Karpas-422 (cell line): ENCODE results near the gene MUC5AC. TPM values are rescaled to one million over a fixed set of nuclear protein-coding genes. Genes with fewer than 3 reads are reported as not detected.
"Not testable (repeated sequence)": the region's sequence is repeated elsewhere in the genome, so short reads cannot be mapped to it uniquely, and the experiment has no call there.

Source experiments
- DNase-seq: peaks from one replicate; pipeline ENCODE4 v3.0.0-alpha.2; 2015
- H2AFZ ChIP-seq: fragments of 200-600 bp; sonication (generic); 2 replicates; pipeline ENCODE4 v1.6.1; 2014; ENCODE audit warnings: antibody characterized with exemption, low read length, mixed read lengths
- H3K27ac ChIP-seq: fragments of 200-600 bp; sonication (generic); 2 replicates; pipeline ENCODE4 v1.5.1; 2014; ENCODE audit warnings: mild to moderate bottlenecking, low read length, moderate library complexity
- H3K27me3 ChIP-seq: fragments of 200-600 bp; sonication (generic); 2 replicates; pipeline ENCODE4 v1.6.1; 2014; ENCODE audit warnings: low read length, mixed read lengths
- H3K36me3 ChIP-seq: fragments of 200-600 bp; sonication (generic); 2 replicates; pipeline ENCODE4 v1.6.1; 2014; ENCODE audit warnings: low read length, mixed read lengths; ENCODE audit not compliant: insufficient read depth
- H3K4me1 ChIP-seq: fragments of 200-600 bp; sonication (generic); 2 replicates; pipeline ENCODE4 v1.6.1; 2014; ENCODE audit warnings: mild to moderate bottlenecking, low read length, mixed read lengths
- H3K4me2 ChIP-seq: fragments of 200-600 bp; sonication (generic); 2 replicates; pipeline ENCODE4 v1.6.1; 2014; ENCODE audit warnings: low read length, low read depth, mild to moderate bottlenecking; ENCODE audit not compliant: poor library complexity, severe bottlenecking
- H3K4me3 ChIP-seq: fragments of 200-600 bp; sonication (generic); 2 replicates; pipeline ENCODE4 v1.5.1; 2014; ENCODE audit warnings: mild to moderate bottlenecking, antibody characterized with exemption, low read length, mixed read lengths
- H3K79me2 ChIP-seq: fragments of 200-600 bp; sonication (generic); 2 replicates; pipeline ENCODE4 v1.6.1; 2014; ENCODE audit warnings: mild to moderate bottlenecking, low read length, mixed read lengths
- H3K9ac ChIP-seq: fragments of 200-600 bp; sonication (generic); 2 replicates; pipeline ENCODE4 v1.6.0; 2014; ENCODE audit warnings: low read length
- H3K9me2 ChIP-seq: fragments of 200-600 bp; sonication (generic), shearing (Covaris generic); replicated peaks from 2 replicates; pipeline ENCODE4 v1.6.0; 2014; ENCODE audit warnings: mild to moderate bottlenecking, low read length, moderate library complexity; ENCODE audit not compliant: insufficient read depth
- H3K9me3 ChIP-seq: fragments of 300-700, 200-600 bp; sonication (generic); 2 replicates; pipeline ENCODE4 v1.6.1; 2014; ENCODE audit warnings: low read length, mixed read lengths
- H4K20me1 ChIP-seq: fragments of 200-600 bp; sonication (generic); 2 replicates; pipeline ENCODE4 v1.6.1; 2014; ENCODE audit warnings: mild to moderate bottlenecking, antibody characterized with exemption, low read length, low read depth; ENCODE audit not compliant: insufficient read depth
- total RNA-seq: library from RNA; depleted of rRNA; stranded (reverse); fragments of >200 nt; shearing (Covaris generic); gene quantifications from 2 replicates; pipeline ENCODE4 v1.2.3, GENCODE V29; 2014; ENCODE audit warnings: low replicate concordance; rRNA removed

The MUC5AC gene
- total RNA-seq, 1 experiment from 2014 or later, result not detected

GRCh38 chr11:1245717-1246116 is 88.0 kb downstream of the MUC5AC start:
- not testable (repeated sequence) for H3K4me1 ChIP-seq, H3K4me3 ChIP-seq, H3K36me3 ChIP-seq, H3K9me2 ChIP-seq, H3K79me2 ChIP-seq, H3K4me2 ChIP-seq, DNase-seq, H3K27me3 ChIP-seq, H2AFZ ChIP-seq, H3K9me3 ChIP-seq, H4K20me1 ChIP-seq, H3K27ac ChIP-seq, H3K9ac ChIP-seq

- not testable (repeated sequence) for H3K27ac ChIP-seq, H3K36me3 ChIP-seq, H3K79me2 ChIP-seq, DNase-seq, H3K9me3 ChIP-seq, H3K27me3 ChIP-seq, H3K9ac ChIP-seq, H3K4me2 ChIP-seq, H2AFZ ChIP-seq, H3K4me1 ChIP-seq, H3K4me3 ChIP-seq, H4K20me1 ChIP-seq, H3K9me2 ChIP-seq
Measured at GRCh38 chr11:1246301-1246700, 88.5 kb downstream of the MUC5AC start.

GRCh38 chr11:1247026-1247425 is 89.3 kb downstream of the MUC5AC start:
- not testable (repeated sequence) for H3K4me1 ChIP-seq, H3K36me3 ChIP-seq, H3K79me2 ChIP-seq, H3K4me2 ChIP-seq, H4K20me1 ChIP-seq, H2AFZ ChIP-seq, H3K4me3 ChIP-seq, H3K9ac ChIP-seq, DNase-seq, H3K27ac ChIP-seq, H3K27me3 ChIP-seq, H3K9me3 ChIP-seq, H3K9me2 ChIP-seq

GRCh38 chr11:1248951-1249350 is 91.2 kb downstream of the MUC5AC start:
- not testable (repeated sequence) for DNase-seq, H3K4me1 ChIP-seq, H3K27me3 ChIP-seq

GRCh38 chr11:1250411-1250810 is 92.7 kb downstream of the MUC5AC start:
- H3K4me3 ChIP-seq, H3K27ac ChIP-seq, H3K36me3 ChIP-seq, H3K9me2 ChIP-seq, DNase-seq, H3K9me3 ChIP-seq, H2AFZ ChIP-seq, H4K20me1 ChIP-seq, H3K79me2 ChIP-seq, H3K4me1 ChIP-seq, H3K4me2 ChIP-seq, H3K27me3 ChIP-seq, H3K9ac ChIP-seq: not testable (repeated sequence)

More at GRCh38 chr11:1248951-1249350, 91.2 kb downstream of the MUC5AC start:
- not testable (repeated sequence) for H3K4me3 ChIP-seq, H4K20me1 ChIP-seq, H3K27ac ChIP-seq, H2AFZ ChIP-seq, H3K79me2 ChIP-seq, H3K9me3 ChIP-seq, H3K4me2 ChIP-seq, H3K36me3 ChIP-seq, H3K9me2 ChIP-seq, H3K9ac ChIP-seq

Other genes starting within 250 kb of the MUC5AC start
- gene CHID1, start 247.1 kb upstream of the MUC5AC start, total RNA-seq, result 32.8 and 43.7 TPM in 2 replicates
- gene AP2A2, start 232.1 kb upstream of the MUC5AC start, total RNA-seq, result 20.0 and 34.6 TPM in 2 replicates
- not detected in 2 replicates for gene MUC6, start 121.2 kb upstream of the MUC5AC start, total RNA-seq
- not detected in 2 replicates for gene MUC2, start 83.1 kb upstream of the MUC5AC start, total RNA-seq
- under 0.01 and 0.04 TPM in 2 replicates for gene MUC5B, start 65.1 kb downstream of the MUC5AC start, total RNA-seq
- gene TOLLIP, start 151.7 kb downstream of the MUC5AC start, total RNA-seq, result 6.5 and 20.9 TPM in 2 replicates
- not detected in 2 replicates for gene BRSK2, start 232.0 kb downstream of the MUC5AC start, total RNA-seq